Neural progenitor cell (in vitro differentiated cells): ENCODE results near the gene ACTR1A. TPM values are rescaled to one million over a fixed set of nuclear protein-coding genes. Genes with fewer than 3 reads are reported as not detected.

Experiments used
- DNase-seq: peaks from one replicate; pipeline ENCODE4 v3.0.0-alpha.2; 2016; ENCODE audit warnings: low spot score
- H2AFZ ChIP-seq: fragments of 200-600 bp; sonication (generic); replicated peaks from 2 replicates; pipeline ENCODE4 v1.6.1; 2016; ENCODE audit warnings: antibody characterized with exemption
- H3F3A ChIP-seq: fragments of 200-600 bp; sonication (generic); 2 replicates; pipeline ENCODE4 v1.6.1; 2016; ENCODE audit warnings: antibody characterized with exemption, low read depth
- H3K27ac ChIP-seq: fragments of 200-600 bp; sonication (generic); 2 replicates; pipeline ENCODE4 v1.5.1; 2016; ENCODE audit warnings: mild to moderate bottlenecking
- H3K27me3 ChIP-seq: fragments of 200-600 bp; sonication (generic); 2 replicates; pipeline ENCODE4 v1.6.1; 2016; ENCODE audit warnings: mild to moderate bottlenecking, moderate library complexity
- H3K36me3 ChIP-seq: fragments of 200-600 bp; sonication (generic); 2 replicates; pipeline ENCODE4 v1.5.1; 2016
- H3K4me1 ChIP-seq: fragments of 200-600 bp; sonication (generic); 2 replicates; pipeline ENCODE4 v1.6.1; 2016; ENCODE audit warnings: mixed run types
- H3K4me2 ChIP-seq: fragments of 200-600 bp; sonication (generic); 2 replicates; pipeline ENCODE4 v1.6.1; 2016
- H3K4me3 ChIP-seq: fragments of 200-600 bp; sonication (generic); 2 replicates; pipeline ENCODE4 v1.5.1; 2016
- H3K79me2 ChIP-seq: fragments of 200-600 bp; sonication (generic); 2 replicates; pipeline ENCODE4 v1.6.1; 2016; ENCODE audit warnings: low read depth
- H3K9ac ChIP-seq: fragments of 200-600 bp; sonication (generic); 2 replicates; pipeline ENCODE4 v1.6.1; 2016
- H3K9me3 ChIP-seq: fragments of 200-600 bp; sonication (generic); 2 replicates; pipeline ENCODE4 v1.5.1; 2016; ENCODE audit warnings: low read depth
- H4K20me1 ChIP-seq: fragments of 200-600 bp; sonication (generic); 2 replicates; pipeline ENCODE4 v1.6.1; 2016; ENCODE audit warnings: low read depth
- H3K27ac Mint-ChIP-seq: 3 replicates; pipeline ENCODE4 v1.8.0; 2021; ENCODE audit warnings: mixed read lengths
- H3K27me3 Mint-ChIP-seq: 2 replicates; pipeline ENCODE4 v1.8.0; 2022; ENCODE audit warnings: low read depth, mild to moderate bottlenecking, inconsistent platforms, moderate library complexity, mixed read lengths; ENCODE audit not compliant: insufficient read depth
- H3K36me3 Mint-ChIP-seq: 3 replicates; pipeline ENCODE4 v1.8.0; 2021; ENCODE audit warnings: mixed read lengths
- H3K4me1 Mint-ChIP-seq: 3 replicates; pipeline ENCODE4 v1.8.0; 2021; ENCODE audit warnings: mixed read lengths
- H3K4me3 Mint-ChIP-seq: 3 replicates; pipeline ENCODE4 v1.8.0; 2021; ENCODE audit warnings: mild to moderate bottlenecking, moderate library complexity, mixed read lengths
- H3K9me3 Mint-ChIP-seq: 3 replicates; pipeline ENCODE4 v1.8.0; 2020; ENCODE audit warnings: mixed read lengths
- CTCF ChIP-seq: fragments of 200-600 bp; sonication (generic); IDR thresholded peaks from 2 replicates; pipeline ENCODE4 v1.5.1; 2017; ENCODE audit warnings: antibody characterized with exemption, mild to moderate bottlenecking
- EZH2 ChIP-seq: fragments of 200-600 bp; sonication (generic); IDR thresholded peaks from 2 replicates; pipeline ENCODE4 v1.6.1; 2017; ENCODE audit warnings: antibody characterized with exemption, mild to moderate bottlenecking, moderate library complexity
- EZH2phosphoT487 ChIP-seq: fragments of 200-600 bp; sonication (generic); IDR thresholded peaks from 2 replicates; pipeline ENCODE4 v1.6.1; 2017; ENCODE audit warnings: antibody characterized with exemption
- total RNA-seq: library from RNA; depleted of rRNA; stranded (reverse); fragments of >200 nt; gene quantifications from 2 replicates; pipeline ENCODE4 v1.2.3, GENCODE V29; 2015; ENCODE audit warnings: low replicate concordance

The ACTR1A gene
- total RNA-seq, 1 donor from 2014 or later = 86.9 TPM

GRCh38 chr10:102534333-102534732 is 31.8 kb upstream of the ACTR1A start:
- no peak overlapping the region for H3K4me3 ChIP-seq

GRCh38 chr10:102527546-102527945 is 25.0 kb upstream of the ACTR1A start:
- Histone ChIP-seq H3K27me3 (no peaks in the 10 kb centered on the region), H3K9me3 (no peaks in the 10 kb centered on the region)

More at GRCh38 chr10:102534333-102534732, 31.8 kb upstream of the ACTR1A start:
- Histone ChIP-seq H3F3A (peaks cover 2% of the 10 kb centered on the region), H3K79me2 (peaks cover 9% of the 10 kb centered on the region), H3K36me3 (no peaks in the 10 kb centered on the region), H3K4me2 (no peak overlapping the region), H3K9me3 (no peaks in the 10 kb centered on the region), H2AFZ (no peak overlapping the region), H3K4me1 (no peaks in the 10 kb centered on the region), H3K9ac (no peak overlapping the region), H3K27me3 (no peaks in the 10 kb centered on the region), H3K27ac (no peak overlapping the region), H4K20me1 (peaks cover 35% of the 10 kb centered on the region)
- no peaks in the 10 kb centered on the region for H3K4me1 Mint-ChIP-seq
- no peaks in the 10 kb centered on the region for H3K27me3 Mint-ChIP-seq
- H3K4me3 Mint-ChIP-seq = no peak overlapping the region
- no peaks in the 10 kb centered on the region for H3K9me3 Mint-ChIP-seq
- TF ChIP-seq CTCF (no peak), EZH2phosphoT487 (no peak), EZH2 (no peak)
- H3K36me3 Mint-ChIP-seq = peaks cover 6% of the 10 kb centered on the region
- no peak overlapping the region for H3K27ac Mint-ChIP-seq
- DNase-seq = no peak

GRCh38 chr10:102524746-102525145 is 22.2 kb upstream of the ACTR1A start:
- H3K27ac ChIP-seq = no peak overlapping the region
- no peaks in the 10 kb centered on the region for H3K9me3 ChIP-seq
- DNase-seq = no peak
- TF ChIP-seq EZH2phosphoT487 (no peak), CTCF (no peak), EZH2 (no peak)
- H3K4me1 ChIP-seq = no peaks in the 10 kb centered on the region
- Mint-ChIP-seq H3K9me3 (no peaks in the 10 kb centered on the region), H3K4me1 (no peaks in the 10 kb centered on the region), H3K4me3 (no peak overlapping the region), H3K27ac (no peak overlapping the region), H3K27me3 (no peaks in the 10 kb centered on the region), H3K36me3 (peaks cover 17% of the 10 kb centered on the region)
- no peaks in the 10 kb centered on the region for H3F3A ChIP-seq
- no peaks in the 10 kb centered on the region for H3K27me3 ChIP-seq
- H3K4me2 ChIP-seq = no peak overlapping the region
- no peak overlapping the region for H3K4me3 ChIP-seq
- H3K79me2 ChIP-seq = peaks cover 53% of the 10 kb centered on the region
- no peak overlapping the region for H2AFZ ChIP-seq
- H3K9ac ChIP-seq = no peak overlapping the region
- H4K20me1 ChIP-seq = peaks cover 51% of the 10 kb centered on the region
- no peaks in the 10 kb centered on the region for H3K36me3 ChIP-seq

More at GRCh38 chr10:102527546-102527945, 25.0 kb upstream of the ACTR1A start:
- Mint-ChIP-seq H3K4me3 (no peak overlapping the region), H3K9me3 (no peaks in the 10 kb centered on the region), H3K27me3 (no peaks in the 10 kb centered on the region), H3K36me3 (peaks cover 17% of the 10 kb centered on the region), H3K27ac (no peak overlapping the region), H3K4me1 (no peaks in the 10 kb centered on the region)
- Histone ChIP-seq H3K4me3 (no peak overlapping the region), H3K9ac (no peak overlapping the region), H3K36me3 (no peaks in the 10 kb centered on the region), H4K20me1 (peaks cover 36% of the 10 kb centered on the region), H2AFZ (no peak overlapping the region), H3K4me1 (no peaks in the 10 kb centered on the region), H3K4me2 (no peak overlapping the region), H3K27ac (no peak overlapping the region), H3F3A (no peaks in the 10 kb centered on the region), H3K79me2 (peaks cover 28% of the 10 kb centered on the region)
- no peak for DNase-seq
- TF ChIP-seq CTCF = no peak
- no peak for TF ChIP-seq EZH2
- TF ChIP-seq EZH2phosphoT487 = no peak
